Chondrocyte (in vitro differentiated cells): ENCODE results near the gene KCNT1. TPM values are rescaled to one million over a fixed set of nuclear protein-coding genes. Genes with fewer than 3 reads are reported as not detected.

ENCODE experiments used
- DNase-seq: peaks from one replicate; pipeline ENCODE4 v3.0.0; 2021; ENCODE audit warnings: mixed read lengths, low spot score
- H3K27ac Mint-ChIP-seq: one replicate; pipeline ENCODE4 v1.8.0; 2021; ENCODE audit warnings: mild to moderate bottlenecking, moderate library complexity, mixed read lengths; ENCODE audit not compliant: unreplicated experiment
- H3K27me3 Mint-ChIP-seq: 2 replicates; pipeline ENCODE4 v1.8.0; 2021; ENCODE audit warnings: low read depth, mixed read lengths
- H3K36me3 Mint-ChIP-seq: 2 replicates; pipeline ENCODE4 v1.8.0; 2021; ENCODE audit warnings: low read depth, mixed read lengths
- H3K4me1 Mint-ChIP-seq: 2 replicates; pipeline ENCODE4 v1.8.0; 2021; ENCODE audit warnings: low read depth, mild to moderate bottlenecking, mixed read lengths
- H3K4me3 Mint-ChIP-seq: one replicate; pipeline ENCODE4 v1.8.0; 2021; ENCODE audit warnings: mild to moderate bottlenecking, moderate library complexity, mixed read lengths; ENCODE audit not compliant: unreplicated experiment
- H3K9me3 Mint-ChIP-seq: 2 replicates; pipeline ENCODE4 v1.8.0; 2021; ENCODE audit warnings: low read depth, mixed read lengths
- CTCF ChIP-seq: fragments of 200-600 bp; sonication (generic); IDR thresholded peaks from 2 replicates; pipeline ENCODE4 v1.5.0; 2021; ENCODE audit warnings: antibody characterized with exemption, mild to moderate bottlenecking, moderate library complexity
- total RNA-seq: library from RNA; stranded (reverse); gene quantifications from 3 replicates; pipeline ENCODE4 v1.2.1, GENCODE V29; 2021

Gene KCNT1
- total RNA-seq, 1 donor from 2014 or later, result not detected

- peaks cover 3% of the 10 kb centered on the region for H3K4me1 Mint-ChIP-seq
- no peak overlapping the region for H3K27ac Mint-ChIP-seq
- no peak for TF ChIP-seq CTCF
- H3K27me3 Mint-ChIP-seq, result peaks cover 22% of the 10 kb centered on the region
- no peak overlapping the region for H3K4me3 Mint-ChIP-seq
- H3K36me3 Mint-ChIP-seq, result no peaks in the 10 kb centered on the region
- no peak for DNase-seq
- H3K9me3 Mint-ChIP-seq, result no peaks in the 10 kb centered on the region
Observed at GRCh38 chr9:135704483-135704882, 2.5 kb downstream of the KCNT1 start.

- DNase-seq, result no peak
- peaks cover 3% of the 10 kb centered on the region for H3K4me1 Mint-ChIP-seq
- no peak overlapping the region for H3K4me3 Mint-ChIP-seq
- H3K9me3 Mint-ChIP-seq, result no peaks in the 10 kb centered on the region
- H3K36me3 Mint-ChIP-seq, result peaks cover 2% of the 10 kb centered on the region
- TF ChIP-seq CTCF, result no peak
- no peak overlapping the region for H3K27ac Mint-ChIP-seq
- peaks cover 31% of the 10 kb centered on the region for H3K27me3 Mint-ChIP-seq
Observed at GRCh38 chr9:135705376-135705775, 3.4 kb downstream of the KCNT1 start.

- no peak for TF ChIP-seq CTCF
- H3K27ac Mint-ChIP-seq, result no peak overlapping the region
- no peaks in the 10 kb centered on the region for H3K9me3 Mint-ChIP-seq
- peaks cover 2% of the 10 kb centered on the region for H3K36me3 Mint-ChIP-seq
- peaks cover 3% of the 10 kb centered on the region for H3K4me1 Mint-ChIP-seq
- H3K4me3 Mint-ChIP-seq, result no peak overlapping the region
- DNase-seq, result no peak
- H3K27me3 Mint-ChIP-seq, result peaks cover 39% of the 10 kb centered on the region
Observed at GRCh38 chr9:135706288-135706687, 4.3 kb downstream of the KCNT1 start.

GRCh38 chr9:135707252-135708138 lies 5.5 kb downstream of the KCNT1 start:
- peaks cover 2% of the 10 kb centered on the region for H3K36me3 Mint-ChIP-seq

GRCh38 chr9:135708164-135708563 lies 6.2 kb downstream of the KCNT1 start:
- TF ChIP-seq CTCF, result no peak
- peaks cover 43% of the 10 kb centered on the region for H3K27me3 Mint-ChIP-seq

More at GRCh38 chr9:135707252-135708138, 5.5 kb downstream of the KCNT1 start:
- Mint-ChIP-seq H3K4me1 (peaks cover 3% of the 10 kb centered on the region), H3K4me3 (no peak overlapping the region), H3K27me3 (peaks cover 45% of the 10 kb centered on the region), H3K27ac (no peak overlapping the region), H3K9me3 (no peaks in the 10 kb centered on the region)
- no peak for TF ChIP-seq CTCF
- no peak for DNase-seq

More at GRCh38 chr9:135708164-135708563, 6.2 kb downstream of the KCNT1 start:
- no peak for DNase-seq
- H3K9me3 Mint-ChIP-seq, result no peaks in the 10 kb centered on the region
- H3K4me1 Mint-ChIP-seq, result peaks cover 3% of the 10 kb centered on the region
- no peak overlapping the region for H3K27ac Mint-ChIP-seq
- H3K36me3 Mint-ChIP-seq, result peaks cover 2% of the 10 kb centered on the region
- no peak overlapping the region for H3K4me3 Mint-ChIP-seq
